ENCODE results near the gene MRPL47. TPM values are rescaled to one million over a fixed set of nuclear protein-coding genes. Genes with fewer than 3 reads are reported as not detected.

MRPL47 gene
- total and polyA plus RNA-seq, 2 of the 13 experiments (the other 11 are each of a cell fraction or from before 2014, with no cell fraction given): 36.1 to 83.8 TPM

GRCh38 chr3:179590669-179591068 lies 13.8 kb downstream of the MRPL47 start:
- Histone ChIP-seq H3K36me3 (replicated peaks in 1 of 2; ENCODE audit: control insufficient read depth in 1 of 2, insufficient read depth in 2 of 2, low read length in 2 of 2) (peaks cover 7 to 79% of the 10 kb centered on the region in 2 experiments), H3K4me3 (replicated peaks in 1 of 3; ENCODE audit: insufficient read depth in 1 of 3, low read depth in 2 of 3, low read length in 3 of 3) (no peak overlapping the region), H3K27me3 (ENCODE audit: control insufficient read depth in 1 of 2, insufficient read depth in 2 of 2, low read length in 2 of 2) (no peaks in the 10 kb centered on the region), H3K4me2 (ENCODE audit: low read depth, low read length) (no peak overlapping the region), H3K9me3 (ENCODE audit: low read length) (no peaks in the 10 kb centered on the region), H3K4me1 (ENCODE audit: insufficient read depth, low read length) (no peaks in the 10 kb centered on the region), H3K9ac (ENCODE audit: insufficient read depth, low read depth, low read length) (no peak overlapping the region), H3K79me2 (ENCODE audit: insufficient read depth, low read length) (no peaks in the 10 kb centered on the region), H2AFZ (ENCODE audit: low read length) (no peak overlapping the region), H4K20me1 (ENCODE audit: insufficient read depth, low read length) (no peaks in the 10 kb centered on the region), H3K27ac (ENCODE audit: extremely low read length, insufficient read depth, low read length) (no peak overlapping the region)
- DNase-seq (ENCODE audit: low spot score) (no peak), ATAC-seq (no peak), FAIRE-seq (no peak)
- TF ChIP-seq NCOA2 (CRISPR knock-in tag; IDR thresholded peaks at IDR 0.05) (no peak), NBN (conservative IDR thresholded peaks at IDR 0.05) (no peak), ATF5 (CRISPR knock-in tag; IDR thresholded peaks at IDR 0.05; ENCODE audit: low read depth) (no peak), ZNF569 (CRISPR knock-in tag; IDR thresholded peaks at IDR 0.05; ENCODE audit: borderline replicate concordance) (no peak)
- BruUV-seq (replicated peaks): no TSS peak
- in situ Hi-C loops (cut with HindIII; ENCODE audit: extremely low pct_ligation_motif_present, low pct_unique_long_range_greater_than_20kb) (no loop called here), intact Hi-C loops (cut with micrococcal nuclease; ENCODE audit: unreplicated experiment) (no loop called here)
- ChIA-PET POLR2A (no interaction called here), CTCF (ENCODE audit: low intra/inter-chr PET ratio, low total read pairs) (no interaction called here)
- WGBS (ENCODE audit: low lambda C conversion rate): 96% methylated on average over 2 of the region's 2 CpGs

DNA sequence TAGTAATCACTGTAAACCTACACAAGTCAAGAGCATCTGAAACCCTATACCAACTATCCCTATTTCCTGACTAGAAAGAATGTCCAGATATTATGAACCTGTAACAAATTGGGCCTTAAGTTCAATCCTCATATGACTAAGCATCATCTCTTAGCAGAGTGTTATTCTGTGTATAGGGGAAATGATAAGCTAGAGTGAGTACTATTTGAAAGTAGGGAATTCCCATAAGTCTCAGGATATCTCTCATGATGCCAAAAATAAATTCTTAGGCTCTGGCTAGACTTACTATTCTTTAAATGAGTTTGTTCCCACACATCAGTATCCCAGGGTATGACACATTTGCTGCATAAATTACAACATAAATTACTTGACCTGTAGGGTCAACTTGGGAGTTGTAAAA lies 15.3 kb downstream of the MRPL47 start:
- Histone ChIP-seq H3K9me3 (ENCODE audit: low read length) (no peaks in the 10 kb centered on the region), H4K20me1 (ENCODE audit: insufficient read depth, low read length) (no peaks in the 10 kb centered on the region), H3K9ac (ENCODE audit: insufficient read depth, low read depth, low read length) (no peak overlapping the region), H3K79me2 (ENCODE audit: insufficient read depth, low read length) (no peaks in the 10 kb centered on the region), H3K36me3 (replicated peaks in 1 of 2; ENCODE audit: control insufficient read depth in 1 of 2, insufficient read depth in 2 of 2, low read length in 2 of 2) (peaks cover 5 to 70% of the 10 kb centered on the region in 2 experiments), H3K27me3 (ENCODE audit: control insufficient read depth in 1 of 2, insufficient read depth in 2 of 2, low read length in 2 of 2) (no peaks in the 10 kb centered on the region), H2AFZ (ENCODE audit: low read length) (no peak overlapping the region), H3K4me3 (replicated peaks in 1 of 3; ENCODE audit: insufficient read depth in 1 of 3, low read depth in 2 of 3, low read length in 3 of 3) (no peak overlapping the region), H3K4me1 (ENCODE audit: insufficient read depth, low read length) (no peaks in the 10 kb centered on the region), H3K27ac (ENCODE audit: extremely low read length, insufficient read depth, low read length) (no peak overlapping the region), H3K4me2 (ENCODE audit: low read depth, low read length) (no peak overlapping the region)
- BruUV-seq (replicated peaks): TSS peak; percentile 19
- CTCF ChIA-PET (ENCODE audit: low intra/inter-chr PET ratio, low total read pairs): no interaction called here
- ATAC-seq (no peak), DNase-seq (ENCODE audit: low spot score) (no peak), FAIRE-seq (no peak)
- intact Hi-C loops (cut with micrococcal nuclease; ENCODE audit: unreplicated experiment): no loop called here
- in situ Hi-C loops (cut with HindIII; ENCODE audit: extremely low pct_ligation_motif_present, low pct_unique_long_range_greater_than_20kb): no loop called here
- POLR2A ChIA-PET: interaction anchor here (0.8 kb wide), 1 partner anchor 16 kb away, joined by 4 read pairs; the partner anchor contains the start of gene NDUFB5
- TF ChIP-seq JUND (CRISPR knock-in tag; IDR thresholded peaks at IDR 0.05) (no peak), RERE (CRISPR knock-in tag; IDR thresholded peaks at IDR 0.05; ENCODE audit: low read depth) (no peak), TCF12 (IDR thresholded peaks at IDR 0.05) (no peak), TCF12 (CRISPR knock-in tag; IDR thresholded peaks at IDR 0.05) (no peak), ZNF441 (CRISPR knock-in tag; IDR thresholded peaks at IDR 0.05; ENCODE audit: borderline replicate concordance) (no peak), PAX8 (CRISPR knock-in tag; IDR thresholded peaks at IDR 0.05; ENCODE audit: borderline replicate concordance) (no peak), MAZ (IDR thresholded peaks at IDR 0.05; ENCODE audit: borderline replicate concordance, low read depth, low read length) (no peak), MAZ (CRISPR knock-in tag; IDR thresholded peaks at IDR 0.05; ENCODE audit: low read depth) (no peak), FOXK1 (CRISPR knock-in tag; IDR thresholded peaks at IDR 0.05; ENCODE audit: borderline replicate concordance, low read depth) (no peak)
